ENCODE data around the gene PLA2G5. TPM values are rescaled to one million over a fixed set of nuclear protein-coding genes. Genes with fewer than 3 reads are reported as not detected.

The PLA2G5 gene
- total RNA-seq, 1 experiment from 2014 or later, result not detected

DNA sequence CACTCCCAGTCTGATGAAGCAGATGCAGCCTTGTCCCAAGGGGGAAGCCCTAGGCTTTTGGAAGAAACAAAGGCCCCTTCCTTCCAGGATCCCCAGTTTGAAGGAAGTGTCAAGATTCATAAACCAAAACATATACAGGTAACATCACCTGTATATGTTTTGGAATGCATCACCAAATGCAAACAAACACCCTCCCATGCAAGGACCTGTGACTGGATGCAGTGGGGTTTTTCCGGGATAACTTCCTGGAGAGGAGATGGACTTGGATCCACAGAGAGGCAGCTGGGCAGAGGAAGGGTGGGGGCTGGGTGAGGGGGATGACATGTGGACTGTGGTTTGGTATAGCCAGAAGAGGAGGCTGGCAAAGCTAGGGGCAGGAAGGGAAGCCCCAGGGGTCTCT is 67.6 kb downstream of the PLA2G5 start:
- no peaks in the 10 kb centered on the region for H3K79me2 ChIP-seq (ENCODE audit: low read depth)
- peaks cover 7% of the 10 kb centered on the region; the same call in 1 of the 2 replicates for H3F3A ChIP-seq (ENCODE audit: insufficient read depth, low read depth)
- H4K20me1 ChIP-seq (ENCODE audit: insufficient read depth), result no peaks in the 10 kb centered on the region
- ChIA-PET POLR2A (ENCODE audit: unreplicated experiment) (no interaction called here), CTCF (no interaction called here)
- peaks cover 50% of the 10 kb centered on the region for H3K4me1 ChIP-seq (replicated peaks; ENCODE audit: insufficient read depth)
- H2AFZ ChIP-seq, result no peak overlapping the region
- no peaks in the 10 kb centered on the region for H3K9me2 ChIP-seq (ENCODE audit: insufficient read depth)
- H3K27ac ChIP-seq, result peak overlapping the region; percentile 61
- no peak for TF ChIP-seq EZH2 (IDR thresholded peaks at IDR 0.05; ENCODE audit: low read depth)
- TF ChIP-seq, protein P1, sequence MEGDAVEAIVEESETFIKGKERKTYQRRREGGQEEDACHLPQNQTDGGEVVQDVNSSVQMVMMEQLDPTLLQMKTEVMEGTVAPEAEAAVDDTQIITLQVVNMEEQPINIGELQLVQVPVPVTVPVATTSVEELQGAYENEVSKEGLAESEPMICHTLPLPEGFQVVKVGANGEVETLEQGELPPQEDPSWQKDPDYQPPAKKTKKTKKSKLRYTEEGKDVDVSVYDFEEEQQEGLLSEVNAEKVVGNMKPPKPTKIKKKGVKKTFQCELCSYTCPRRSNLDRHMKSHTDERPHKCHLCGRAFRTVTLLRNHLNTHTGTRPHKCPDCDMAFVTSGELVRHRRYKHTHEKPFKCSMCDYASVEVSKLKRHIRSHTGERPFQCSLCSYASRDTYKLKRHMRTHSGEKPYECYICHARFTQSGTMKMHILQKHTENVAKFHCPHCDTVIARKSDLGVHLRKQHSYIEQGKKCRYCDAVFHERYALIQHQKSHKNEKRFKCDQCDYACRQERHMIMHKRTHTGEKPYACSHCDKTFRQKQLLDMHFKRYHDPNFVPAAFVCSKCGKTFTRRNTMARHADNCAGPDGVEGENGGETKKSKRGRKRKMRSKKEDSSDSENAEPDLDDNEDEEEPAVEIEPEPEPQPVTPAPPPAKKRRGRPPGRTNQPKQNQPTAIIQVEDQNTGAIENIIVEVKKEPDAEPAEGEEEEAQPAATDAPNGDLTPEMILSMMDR (conservative IDR thresholded peaks at IDR 0.05), result no peak
- no peak overlapping the region for H3K4me3 ChIP-seq
- H3K27me3 ChIP-seq (ENCODE audit: insufficient read depth, low read depth), result no peaks in the 10 kb centered on the region
- peak in 1 of 2 experiments; percentile 52 for DNase-seq
- BruUV-seq (replicated peaks), result no TSS peak
- peak overlapping the region; percentile 53 for H3K4me2 ChIP-seq
- no peaks in the 10 kb centered on the region for H3K9me3 ChIP-seq (ENCODE audit: insufficient read depth, low read depth)
- intact Hi-C loops (cut with micrococcal nuclease; ENCODE audit: unreplicated experiment), result loop anchor here (5.0 kb wide), 1 partner anchor 35 kb away; no protein-coding TSS in a partner anchor
- H3K36me3 ChIP-seq (ENCODE audit: low read depth), result no peaks in the 10 kb centered on the region

DNA sequence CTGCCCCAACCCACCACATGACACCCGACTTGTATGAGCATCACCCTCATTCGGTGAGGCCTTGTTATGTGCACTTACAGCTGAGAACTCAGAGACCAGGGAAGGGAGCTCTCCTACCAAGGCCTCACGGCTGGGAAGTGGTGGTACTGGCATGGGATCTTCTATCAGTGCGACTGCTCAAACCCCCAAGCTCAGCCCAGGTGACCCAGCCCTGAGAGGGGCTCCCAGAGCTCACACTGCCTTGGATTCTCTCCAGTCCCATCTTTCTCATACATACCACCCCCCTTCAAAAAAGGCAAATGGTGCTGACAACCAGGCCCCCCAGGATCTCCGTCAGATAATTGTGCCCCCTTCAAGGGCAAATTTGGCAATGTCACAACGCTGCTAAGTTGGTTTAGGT is 68.4 kb downstream of the PLA2G5 start:
- Histone ChIP-seq H3K9me3 (ENCODE audit: insufficient read depth, low read depth) (no peaks in the 10 kb centered on the region), H2AFZ (no peak overlapping the region), H4K20me1 (ENCODE audit: insufficient read depth) (no peaks in the 10 kb centered on the region), H3K27ac (peak overlapping the region; percentile 61; the same call in 1 of the 2 replicates), H3K27me3 (ENCODE audit: insufficient read depth, low read depth) (no peaks in the 10 kb centered on the region), H3K9me2 (ENCODE audit: insufficient read depth) (no peaks in the 10 kb centered on the region), H3K79me2 (ENCODE audit: low read depth) (no peaks in the 10 kb centered on the region), H3K4me2 (peak overlapping the region; percentile 36; the same call in 1 of the 2 replicates), H3K36me3 (ENCODE audit: low read depth) (no peaks in the 10 kb centered on the region), H3K4me1 (replicated peaks; ENCODE audit: insufficient read depth) (peaks cover 50% of the 10 kb centered on the region), H3F3A (ENCODE audit: insufficient read depth, low read depth) (peaks cover 7% of the 10 kb centered on the region; the same call in 1 of the 2 replicates), H3K4me3 (no peak overlapping the region)
- intact Hi-C loops (cut with micrococcal nuclease; ENCODE audit: unreplicated experiment), result loop anchor here (5.0 kb wide), 1 partner anchor 36 kb away; no protein-coding TSS in a partner anchor
- CTCF ChIA-PET, result no interaction called here
- POLR2A ChIA-PET (ENCODE audit: unreplicated experiment), result no interaction called here
- TF ChIP-seq, protein P1 (conservative IDR thresholded peaks at IDR 0.05), result no peak
- no peak for TF ChIP-seq EZH2 (IDR thresholded peaks at IDR 0.05; ENCODE audit: low read depth)
- no peak for DNase-seq
- no TSS peak for BruUV-seq (replicated peaks)

DNA sequence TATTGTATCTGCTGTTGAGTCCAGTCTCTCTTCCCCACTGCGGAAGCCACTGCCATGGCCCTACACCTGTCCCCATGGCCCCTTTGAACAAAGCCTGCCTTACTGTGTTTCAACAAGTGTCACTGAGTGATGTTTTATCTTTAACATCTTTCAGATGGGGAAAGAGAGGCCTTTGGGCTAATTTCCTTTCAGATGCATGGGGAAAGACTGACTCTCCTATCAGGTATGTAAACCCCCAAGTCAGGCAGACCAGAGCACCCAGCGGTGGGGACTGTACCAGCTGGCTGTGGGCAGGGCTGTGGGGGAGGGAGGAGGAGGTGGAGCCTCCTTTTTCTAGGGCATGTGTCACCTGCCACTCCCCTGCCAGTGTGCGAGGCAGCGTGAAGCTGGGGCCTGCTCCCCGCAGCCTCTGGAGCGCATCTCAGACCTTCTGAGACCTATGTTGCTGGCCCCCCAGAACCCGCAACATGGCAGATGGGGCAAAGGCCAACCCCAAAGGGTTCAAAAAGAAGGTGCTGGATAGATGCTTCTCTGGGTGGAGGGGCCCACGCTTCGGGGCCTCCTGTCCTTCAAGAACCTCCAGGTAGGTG is 69.1 kb downstream of the PLA2G5 start, which contains the start of gene PLA2G2F:
Gene PLA2G2F (plus strand): TSS at position 363 of the 590 bp plus-strand sequence. CDS start 105 bp downstream, at position 468.
- intact Hi-C loops (cut with micrococcal nuclease; ENCODE audit: unreplicated experiment), result loop anchor here (5.0 kb wide), 1 partner anchor 37 kb away; no protein-coding TSS in a partner anchor
- DNase-seq, result peak in 1 of 2 experiments; percentile 78
- BruUV-seq (replicated peaks), result no TSS peak
- H3F3A ChIP-seq (ENCODE audit: insufficient read depth, low read depth), result peaks cover 7% of the 10 kb centered on the region; the same call in 1 of the 2 replicates
- H3K79me2 ChIP-seq (ENCODE audit: low read depth), result no peaks in the 10 kb centered on the region
- POLR2A ChIA-PET (ENCODE audit: unreplicated experiment), result no interaction called here
- H3K27me3 ChIP-seq (ENCODE audit: insufficient read depth, low read depth), result no peaks in the 10 kb centered on the region
- no peak for TF ChIP-seq EZH2 (IDR thresholded peaks at IDR 0.05; ENCODE audit: low read depth)
- TF ChIP-seq, protein P1 (conservative IDR thresholded peaks at IDR 0.05), result no peak
- H3K36me3 ChIP-seq (ENCODE audit: low read depth), result no peaks in the 10 kb centered on the region
- H3K4me2 ChIP-seq, result peak within 1 kb of the TSS; percentile 36
- CTCF ChIA-PET, result no interaction called here
- peaks cover 50% of the 10 kb centered on the region for H3K4me1 ChIP-seq (replicated peaks; ENCODE audit: insufficient read depth)
- no peaks in the 10 kb centered on the region for H3K9me3 ChIP-seq (ENCODE audit: insufficient read depth, low read depth)
- H2AFZ ChIP-seq, result no peak within 1 kb of the TSS
- H3K4me3 ChIP-seq, result no peak within 1 kb of the TSS
- H3K9me2 ChIP-seq (ENCODE audit: insufficient read depth), result no peaks in the 10 kb centered on the region
- H4K20me1 ChIP-seq (ENCODE audit: insufficient read depth), result no peaks in the 10 kb centered on the region
- H3K27ac ChIP-seq, result peak within 1 kb of the TSS; percentile 61; the same call in 1 of the 2 replicates

Measured in PC-9 (cell line).